ENCODE measurements around the gene LRRN4CL.

DNA sequence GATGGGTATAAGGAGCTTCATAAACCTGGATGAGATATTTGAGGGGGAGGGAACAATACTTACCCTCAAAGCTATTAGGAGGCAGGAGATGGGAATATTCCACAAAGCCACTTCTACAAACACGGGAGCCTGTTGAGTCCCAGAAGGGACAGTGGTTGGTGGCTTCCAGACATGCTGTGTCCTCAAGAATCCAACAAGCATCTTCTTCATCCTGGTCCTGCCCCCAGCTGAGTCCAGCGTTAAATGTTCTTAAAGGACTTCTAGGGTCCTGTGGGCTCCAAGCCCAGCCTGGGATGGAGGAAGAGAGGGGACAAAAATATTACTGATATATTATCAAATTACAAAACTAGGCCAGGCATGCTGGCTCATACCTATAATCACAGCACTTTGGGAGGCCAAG, 21.9 kb downstream of the LRRN4CL start:
- no peak for TF ChIP-seq POLR2A (IDR thresholded peaks at IDR 0.05; ENCODE audit: low read depth)
- TF ChIP-seq, protein P1, sequence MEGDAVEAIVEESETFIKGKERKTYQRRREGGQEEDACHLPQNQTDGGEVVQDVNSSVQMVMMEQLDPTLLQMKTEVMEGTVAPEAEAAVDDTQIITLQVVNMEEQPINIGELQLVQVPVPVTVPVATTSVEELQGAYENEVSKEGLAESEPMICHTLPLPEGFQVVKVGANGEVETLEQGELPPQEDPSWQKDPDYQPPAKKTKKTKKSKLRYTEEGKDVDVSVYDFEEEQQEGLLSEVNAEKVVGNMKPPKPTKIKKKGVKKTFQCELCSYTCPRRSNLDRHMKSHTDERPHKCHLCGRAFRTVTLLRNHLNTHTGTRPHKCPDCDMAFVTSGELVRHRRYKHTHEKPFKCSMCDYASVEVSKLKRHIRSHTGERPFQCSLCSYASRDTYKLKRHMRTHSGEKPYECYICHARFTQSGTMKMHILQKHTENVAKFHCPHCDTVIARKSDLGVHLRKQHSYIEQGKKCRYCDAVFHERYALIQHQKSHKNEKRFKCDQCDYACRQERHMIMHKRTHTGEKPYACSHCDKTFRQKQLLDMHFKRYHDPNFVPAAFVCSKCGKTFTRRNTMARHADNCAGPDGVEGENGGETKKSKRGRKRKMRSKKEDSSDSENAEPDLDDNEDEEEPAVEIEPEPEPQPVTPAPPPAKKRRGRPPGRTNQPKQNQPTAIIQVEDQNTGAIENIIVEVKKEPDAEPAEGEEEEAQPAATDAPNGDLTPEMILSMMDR (IDR thresholded peaks at IDR 0.05), result no peak
